ENCODE data around the gene RAB17. TPM values are rescaled to one million over a fixed set of nuclear protein-coding genes. Genes with fewer than 3 reads are reported as not detected.

The RAB17 gene
- total RNA-seq, 1 experiment from 2014 or later: 17.2 TPM

GRCh38 chr2:237603718-237604362 is 13.3 kb upstream of the RAB17 start:
- Mint-ChIP-seq H3K9me3 (ENCODE audit: unreplicated experiment) (no peaks in the 10 kb centered on the region), H3K27me3 (ENCODE audit: insufficient read depth, unreplicated experiment) (peaks cover 20% of the 10 kb centered on the region), H3K36me3 (ENCODE audit: insufficient read depth, unreplicated experiment) (no peaks in the 10 kb centered on the region), H3K4me3 (ENCODE audit: unreplicated experiment) (no peak overlapping the region), H3K27ac (ENCODE audit: low read depth, unreplicated experiment) (no peak overlapping the region), H3K4me1 (ENCODE audit: insufficient read depth, unreplicated experiment) (no peaks in the 10 kb centered on the region)
- no TSS peak for BruUV-seq (replicated peaks)
- ChIA-PET CTCF (interaction anchor here (0.5 kb wide), 1 partner anchor 153 kb away, joined by 4 read pairs; no protein-coding TSS in a partner anchor), POLR2A (interaction anchor here (1.5 kb wide), 1 partner anchor 13 kb away, joined by 6 read pairs; the partner anchor contains the start of gene RAB17)
- TF ChIP-seq CTCF (IDR thresholded peaks at IDR 0.05; ENCODE audit: unreplicated experiment): no peak
- intact Hi-C loops (cut with micrococcal nuclease): no loop called here
- DNase-seq (ENCODE audit: unreplicated experiment): peak; percentile 16

GRCh38 chr2:237603049-237603717 is 12.6 kb upstream of the RAB17 start:
- no peak for DNase-seq (ENCODE audit: unreplicated experiment)
- no TSS peak for BruUV-seq (replicated peaks)
- ChIA-PET POLR2A (interaction anchor here (1.5 kb wide), 1 partner anchor 12 kb away, joined by 6 read pairs; the partner anchor contains the start of gene RAB17), CTCF (interaction anchor here (0.5 to 1.2 kb wide), 2 partner anchors 31 to 153 kb away, joined by 4 to 5 read pairs; no protein-coding TSS in a partner anchor)
- peaks cover 15% of the 10 kb centered on the region for H3K27me3 Mint-ChIP-seq (ENCODE audit: insufficient read depth, unreplicated experiment)
- intact Hi-C loops (cut with micrococcal nuclease): no loop called here
- H3K4me1 Mint-ChIP-seq (ENCODE audit: insufficient read depth, unreplicated experiment): no peaks in the 10 kb centered on the region
- no peaks in the 10 kb centered on the region for H3K9me3 Mint-ChIP-seq (ENCODE audit: unreplicated experiment)
- H3K4me3 Mint-ChIP-seq (ENCODE audit: unreplicated experiment): no peak overlapping the region
- no peaks in the 10 kb centered on the region for H3K36me3 Mint-ChIP-seq (ENCODE audit: insufficient read depth, unreplicated experiment)
- H3K27ac Mint-ChIP-seq (ENCODE audit: low read depth, unreplicated experiment): no peak overlapping the region
- no peak for TF ChIP-seq CTCF (IDR thresholded peaks at IDR 0.05; ENCODE audit: unreplicated experiment)

GRCh38 chr2:237602409-237602808 is 11.9 kb upstream of the RAB17 start:
- Mint-ChIP-seq H3K4me3 (ENCODE audit: unreplicated experiment) (no peak overlapping the region), H3K27me3 (ENCODE audit: insufficient read depth, unreplicated experiment) (peaks cover 8% of the 10 kb centered on the region), H3K27ac (ENCODE audit: low read depth, unreplicated experiment) (no peak overlapping the region), H3K36me3 (ENCODE audit: insufficient read depth, unreplicated experiment) (no peaks in the 10 kb centered on the region), H3K4me1 (ENCODE audit: insufficient read depth, unreplicated experiment) (no peaks in the 10 kb centered on the region), H3K9me3 (ENCODE audit: unreplicated experiment) (no peaks in the 10 kb centered on the region)
- POLR2A ChIA-PET: no interaction called here
- intact Hi-C loops (cut with micrococcal nuclease): no loop called here
- no TSS peak for BruUV-seq (replicated peaks)
- CTCF ChIA-PET: interaction anchor here (0.6 to 1.2 kb wide), 2 partner anchors 30 to 82 kb away, joined by 3 to 5 read pairs; no protein-coding TSS in a partner anchor
- no peak for DNase-seq (ENCODE audit: unreplicated experiment)
- no peak for TF ChIP-seq CTCF (IDR thresholded peaks at IDR 0.05; ENCODE audit: unreplicated experiment)

- no peak overlapping the region for H3K4me3 Mint-ChIP-seq (ENCODE audit: unreplicated experiment)
- H3K4me1 Mint-ChIP-seq (ENCODE audit: insufficient read depth, unreplicated experiment): no peaks in the 10 kb centered on the region
- H3K27me3 Mint-ChIP-seq (ENCODE audit: insufficient read depth, unreplicated experiment): no peaks in the 10 kb centered on the region
- H3K36me3 Mint-ChIP-seq (ENCODE audit: insufficient read depth, unreplicated experiment): no peaks in the 10 kb centered on the region
- POLR2A ChIA-PET: no interaction called here
- no TSS peak for BruUV-seq (replicated peaks)
- no peak for TF ChIP-seq CTCF (IDR thresholded peaks at IDR 0.05; ENCODE audit: unreplicated experiment)
- intact Hi-C loops (cut with micrococcal nuclease): no loop called here
- DNase-seq (ENCODE audit: unreplicated experiment): no peak
- no peak overlapping the region for H3K27ac Mint-ChIP-seq (ENCODE audit: low read depth, unreplicated experiment)
- no peaks in the 10 kb centered on the region for H3K9me3 Mint-ChIP-seq (ENCODE audit: unreplicated experiment)
- CTCF ChIA-PET: interaction anchor here (0.6 kb wide), 1 partner anchor 925 kb away, joined by 3 read pairs; no protein-coding TSS in a partner anchor
Observed at GRCh38 chr2:237601453-237602116, 11.1 kb upstream of the RAB17 start.
